IMR-90 (cell line): ENCODE data around the gene BMP10. TPM values are rescaled to one million over a fixed set of nuclear protein-coding genes. Genes with fewer than 3 reads are reported as not detected.

ENCODE experiments used
- ATAC-seq: fragments of 200-7000 bp; cut with Tn5 transposase; 2 replicates; pipeline ENCODE4 v1.9.1; 2020; ENCODE audit warnings: low read depth, mild to moderate bottlenecking, moderate library complexity
- BruUV-seq: library from RNA; stranded (reverse); fragments of 400-500 nt; replicated peaks from 2 replicates; lab custom pipeline; 2021; lab: Mats Ljungman, UMichigan
- CTCF ChIA-PET: fragments of 300-600 bp; formaldehyde crosslinking; extraction: SDS; loops from one replicate; lab custom pipeline; 2021; ENCODE audit warnings: antibody characterized with exemption; lab: Yijun Ruan, JAX
- POLR2A ChIA-PET: fragments of 300-600 bp; sonication (Branson Sonifier 250); formaldehyde crosslinking; loops from one replicate; lab custom pipeline; 2022; ENCODE audit warnings: antibody characterized with exemption; ENCODE audit not compliant: unreplicated experiment; lab: Charles Lee
- DNase-seq: peaks from one replicate; pipeline ENCODE4 v3.0.0; 2013
- H2AFZ ChIP-seq: replicated peaks from 2 replicates; pipeline ENCODE3; 2013; ENCODE audit warnings: low read length, mild to moderate bottlenecking; ENCODE audit not compliant: poor library complexity
- H2AK5ac ChIP-seq: 2 replicates; pipeline ENCODE4 v1.6.1; 2013; ENCODE audit warnings: low read depth, low read length, inconsistent platforms
- H2AK9ac ChIP-seq: replicated peaks from 2 replicates; pipeline ENCODE3; 2013; ENCODE audit warnings: mild to moderate bottlenecking, low read depth, low read length, moderate library complexity; ENCODE audit not compliant: poor library complexity
- H2BK120ac ChIP-seq: 2 replicates; pipeline ENCODE4 v1.6.1; 2013; ENCODE audit warnings: low read depth, low read length, inconsistent platforms
- H2BK15ac ChIP-seq: 3 replicates; pipeline ENCODE4 v1.6.1; 2013; ENCODE audit warnings: low read depth, low read length, inconsistent platforms
- H2BK20ac ChIP-seq: 2 replicates; pipeline ENCODE4 v1.6.1; 2013; ENCODE audit warnings: low read depth, mild to moderate bottlenecking, inconsistent platforms, low read length, moderate library complexity
- H2BK5ac ChIP-seq: 2 replicates; pipeline ENCODE4 v1.6.1; 2013; ENCODE audit warnings: mild to moderate bottlenecking, low read depth, low read length, inconsistent platforms; ENCODE audit not compliant: poor library complexity, severe bottlenecking
- H3K14ac ChIP-seq: replicated peaks from 2 replicates; pipeline ENCODE4 v1.6.1; 2013; ENCODE audit warnings: low read depth, low read length, inconsistent platforms
- H3K18ac ChIP-seq: 2 replicates; pipeline ENCODE4 v1.6.1; 2013; ENCODE audit warnings: low read depth, low read length, control low read depth
- H3K23ac ChIP-seq: 2 replicates; pipeline ENCODE4 v1.6.1; 2013; ENCODE audit warnings: low read depth, low read length, inconsistent platforms
- H3K27ac ChIP-seq: 2 replicates; pipeline ENCODE4 v1.5.1; 2013; ENCODE audit warnings: mild to moderate bottlenecking, control low read depth, low read length; ENCODE audit not compliant: insufficient read depth
- H3K27me3 ChIP-seq: 2 replicates; pipeline ENCODE4 v1.6.1; 2013; ENCODE audit warnings: low read length; ENCODE audit not compliant: control insufficient read depth, insufficient read depth
- H3K36me3 ChIP-seq: 2 replicates; pipeline ENCODE4 v1.6.1; 2013; ENCODE audit warnings: low read length, mixed read lengths; ENCODE audit not compliant: control insufficient read depth, insufficient read depth
- H3K4ac ChIP-seq: 2 replicates; pipeline ENCODE4 v1.6.1; 2013; ENCODE audit warnings: low read depth, low read length, inconsistent platforms
- H3K4me1 ChIP-seq: 2 replicates; pipeline ENCODE4 v1.6.1; 2013; ENCODE audit warnings: low read length, mixed read lengths; ENCODE audit not compliant: control insufficient read depth, insufficient read depth
- H3K4me2 ChIP-seq: 2 replicates; pipeline ENCODE4 v1.6.1; 2013; ENCODE audit warnings: low read depth, mild to moderate bottlenecking, control low read depth, low read length, moderate library complexity
- H3K4me3 ChIP-seq: 2 replicates; pipeline ENCODE4 v1.5.1; 2013; ENCODE audit warnings: low read depth, mild to moderate bottlenecking, control low read depth, low read length, moderate library complexity; ENCODE audit not compliant: insufficient read depth
- H3K56ac ChIP-seq: 2 replicates; pipeline ENCODE4 v1.6.1; 2013; ENCODE audit warnings: low read length, inconsistent platforms; ENCODE audit not compliant: insufficient read depth; ENCODE audit errors: extremely low read depth
- H3K79me1 ChIP-seq, 2 experiments: 2 replicates each; pipeline ENCODE4 v1.6.1; 2013; ENCODE audit warnings: low read length in 2 of 2, inconsistent platforms in 1 of 2, low read depth in 1 of 2
- H3K9ac ChIP-seq: 2 replicates; pipeline ENCODE4 v1.6.1; 2013; ENCODE audit warnings: low read depth, low read length, control low read depth
- H3K9me1 ChIP-seq: 2 replicates; pipeline ENCODE4 v1.6.1; 2013; ENCODE audit warnings: low read length, inconsistent platforms; ENCODE audit not compliant: insufficient read depth
- H3K9me3 ChIP-seq: 2 replicates; pipeline ENCODE4 v1.6.1; 2013; ENCODE audit warnings: low read length; ENCODE audit not compliant: control insufficient read depth, insufficient read depth
- H4K20me1 ChIP-seq: 2 replicates; pipeline ENCODE4 v1.6.1; 2013; ENCODE audit warnings: low read length, inconsistent platforms; ENCODE audit not compliant: insufficient read depth
- H4K5ac ChIP-seq: 2 replicates; pipeline ENCODE4 v1.6.1; 2013; ENCODE audit warnings: mild to moderate bottlenecking, low read depth, low read length, control low read depth
- H4K8ac ChIP-seq, 2 experiments: 2 replicates each; pipeline ENCODE4 v1.6.1; 2013; ENCODE audit warnings: low read depth in 2 of 2, low read length in 2 of 2, control low read depth in 1 of 2, inconsistent platforms in 1 of 2
- H4K91ac ChIP-seq: 2 replicates; pipeline ENCODE4 v1.6.1; 2013; ENCODE audit warnings: low read depth, low read length, inconsistent platforms; ENCODE audit not compliant: insufficient read depth
- CEBPB ChIP-seq: IDR thresholded peaks from 2 replicates; pipeline ENCODE4 v1.6.1; 2012; ENCODE audit warnings: low read depth, low read length, improper control_type of control experiment
- CHD1 ChIP-seq: IDR thresholded peaks from 2 replicates; pipeline ENCODE4 v1.6.1; 2012; ENCODE audit warnings: low read depth, low read length, improper control_type of control experiment
- CTCF ChIP-seq: conservative IDR thresholded peaks from 2 replicates; pipeline ENCODE4 v1.5.1; 2012; ENCODE audit warnings: mild to moderate bottlenecking, low read depth, low read length, improper control_type of control experiment
- ELK1 ChIP-seq: fragments of 150-350 bp; IDR thresholded peaks from 2 replicates; pipeline ENCODE4 v1.6.1; 2016; ENCODE audit warnings: low read depth, mild to moderate bottlenecking, low read length, moderate library complexity, borderline replicate concordance
- FOS ChIP-seq: fragments of 150-350 bp; IDR thresholded peaks from 2 replicates; pipeline ENCODE4 v1.6.1; 2016; ENCODE audit warnings: low read depth, low read length
- MAFK ChIP-seq: IDR thresholded peaks from 2 replicates; pipeline ENCODE4 v1.6.1; 2012; ENCODE audit warnings: low read depth, low read length, improper control_type of control experiment
- NFE2L2 ChIP-seq: fragments of 150-350 bp; IDR thresholded peaks from 2 replicates; pipeline ENCODE4 v1.6.1; 2016; ENCODE audit warnings: low read depth, mild to moderate bottlenecking, low read length
- POLR2A ChIP-seq: IDR thresholded peaks from 2 replicates; pipeline ENCODE4 v1.6.1; 2012; ENCODE audit warnings: mild to moderate bottlenecking, low read depth, low read length
- RCOR1 ChIP-seq: IDR thresholded peaks from 2 replicates; pipeline ENCODE4 v1.6.1; 2012; ENCODE audit warnings: mild to moderate bottlenecking, low read length, improper control_type of control experiment; ENCODE audit not compliant: insufficient replicate concordance
- RFX5 ChIP-seq: IDR thresholded peaks from 2 replicates; pipeline ENCODE4 v1.8.0; 2012; ENCODE audit warnings: low read depth, mild to moderate bottlenecking, low read length, moderate library complexity
- dilution Hi-C: fragments of 300-500 bp; cut with HindIII; formaldehyde crosslinking; loops from one replicate; pipeline ENCODE4 v1.14.3; 2018; ENCODE audit warnings: low sequenced_read_pairs; ENCODE audit not compliant: unreplicated experiment
- in situ Hi-C: fragments of 300-500 bp; cut with MboI; formaldehyde crosslinking; loops from 3 replicates; pipeline ENCODE4 v1.14.3; 2019; ENCODE audit warnings: low sequenced_read_pairs, inconsistent platforms, mixed read lengths
- intact Hi-C: fragments of 100-400 bp; cut with micrococcal nuclease; formaldehyde crosslinking; loops from 2 replicates; pipeline ENCODE4 v1.10.0; 2022
- polyA plus RNA-seq, 3 experiments: library from polyadenylated mRNA; depleted of rRNA; stranded (reverse); fragments of >200 nt; gene quantifications; 2 replicates each; pipeline ENCODE4 v1.2.3, GENCODE V29; 2012; ENCODE audit warnings: low replicate concordance in 1 of 3
- total RNA-seq: library from RNA; depleted of rRNA; stranded (reverse); fragments of >200 nt; gene quantifications from 2 replicates; pipeline ENCODE4 v1.2.3, GENCODE V29; 2012

The BMP10 gene
- total and polyA plus RNA-seq, 2 of the 4 experiments (the other 2 are of a cell fraction): not detected

- Histone ChIP-seq H3K9me3 (no peaks in the 10 kb centered on the region), H3K4me3 (no peak overlapping the region), H2BK5ac (no peak overlapping the region), H2AK5ac (no peak overlapping the region), H3K14ac (0 out of 2 replicates have a peak overlapping the region, but pooled peaks have one; percentile 14), H4K8ac (no peak overlapping the region), H2BK120ac (no peak overlapping the region), H4K5ac (no peak overlapping the region), H2AK9ac (no peak overlapping the region), H3K4ac (no peak overlapping the region), H3K9ac (no peak overlapping the region), H3K18ac (no peak overlapping the region), H4K20me1 (no peaks in the 10 kb centered on the region), H4K91ac (no peak overlapping the region), H3K27ac (no peak overlapping the region), H3K27me3 (no peaks in the 10 kb centered on the region), H3K36me3 (no peaks in the 10 kb centered on the region), H3K9me1 (peaks cover 12% of the 10 kb centered on the region; the same call in 1 of the 2 replicates), H3K4me1 (peaks cover 12% of the 10 kb centered on the region), H2AFZ (no peak overlapping the region), H3K4me2 (no peak overlapping the region), H2BK15ac (no peak overlapping the region), H3K56ac (no peak overlapping the region), H2BK20ac (no peak overlapping the region), H3K79me1 (no peaks in the 10 kb centered on the region), H3K23ac (no peak overlapping the region)
- intact Hi-C loops (no loop called here), dilution Hi-C loops (no loop called here), in situ Hi-C loops (no loop called here)
- ATAC-seq (no peak), DNase-seq (no peak)
- POLR2A ChIA-PET: no interaction called here
- BruUV-seq: no TSS peak
- no peak for TF ChIP-seq CTCF
- TF ChIP-seq ELK1: no peak
- TF ChIP-seq MAFK: no peak
- TF ChIP-seq FOS: no peak
- TF ChIP-seq CHD1: no peak
- TF ChIP-seq CEBPB: no peak
- TF ChIP-seq RFX5: no peak
- no peak for TF ChIP-seq NFE2L2
- no peak for TF ChIP-seq POLR2A
- no peak for TF ChIP-seq RCOR1
- CTCF ChIA-PET: no interaction called here
Measured at GRCh38 chr2:68854476-68854875, 16.7 kb downstream of the BMP10 start.
